Endothelial cell (in vitro differentiated cells): ENCODE data around the gene AKAP17A. TPM values are rescaled to one million over a fixed set of nuclear protein-coding genes. Genes with fewer than 3 reads are reported as not detected.

Experiments used
- DNase-seq: peaks from one replicate; pipeline ENCODE4 v3.0.0; 2021; ENCODE audit warnings: low spot score
- H3K27ac Mint-ChIP-seq: one replicate; pipeline ENCODE4 v1.8.0; 2021; ENCODE audit warnings: mixed read lengths, inconsistent platforms; ENCODE audit not compliant: unreplicated experiment
- H3K27me3 Mint-ChIP-seq: one replicate; pipeline ENCODE4 v1.8.0; 2021; ENCODE audit warnings: mild to moderate bottlenecking, moderate library complexity, mixed read lengths, inconsistent platforms; ENCODE audit not compliant: unreplicated experiment
- H3K36me3 Mint-ChIP-seq: one replicate; pipeline ENCODE4 v1.8.0; 2021; ENCODE audit warnings: mild to moderate bottlenecking, low read depth, mixed read lengths, inconsistent platforms; ENCODE audit not compliant: unreplicated experiment
- H3K4me1 Mint-ChIP-seq: one replicate; pipeline ENCODE4 v1.8.0; 2021; ENCODE audit warnings: mild to moderate bottlenecking, mixed read lengths, inconsistent platforms; ENCODE audit not compliant: unreplicated experiment
- H3K4me3 Mint-ChIP-seq: one replicate; pipeline ENCODE4 v1.8.0; 2021; ENCODE audit warnings: mild to moderate bottlenecking, mixed read lengths, inconsistent platforms; ENCODE audit not compliant: unreplicated experiment
- H3K9me3 Mint-ChIP-seq: one replicate; pipeline ENCODE4 v1.8.0; 2021; ENCODE audit warnings: mixed read lengths, inconsistent platforms; ENCODE audit not compliant: unreplicated experiment
- CTCF ChIP-seq: fragments of 200-600 bp; sonication (generic); IDR thresholded peaks from one replicate; pipeline ENCODE4 v1.5.0; 2021; ENCODE audit warnings: antibody characterized with exemption; ENCODE audit not compliant: unreplicated experiment
- total RNA-seq: library from RNA; stranded (reverse); fragmentation: NEBNext Ultra II Directional; extraction: Animal tissue kit (Norgen Biotek cat#: 25700); gene quantifications from one replicate; pipeline ENCODE4 v1.2.1, GENCODE V29; 2021; ENCODE audit not compliant: unreplicated experiment

The AKAP17A gene
- total RNA-seq, 1 donor from 2014 or later: 25.9 TPM

GRCh38 chrX:1609311-1609710 lies 17.9 kb downstream of the AKAP17A start:
- H3K4me3 Mint-ChIP-seq: no peak overlapping the region
- no peak for DNase-seq
- H3K4me1 Mint-ChIP-seq: no peaks in the 10 kb centered on the region
- H3K9me3 Mint-ChIP-seq: peaks cover 4% of the 10 kb centered on the region
- no peak for TF ChIP-seq CTCF
- no peak overlapping the region for H3K27ac Mint-ChIP-seq
- peaks cover 5% of the 10 kb centered on the region for H3K36me3 Mint-ChIP-seq
- H3K27me3 Mint-ChIP-seq: peaks cover 16% of the 10 kb centered on the region

GRCh38 chrX:1609762-1610161 lies 18.4 kb downstream of the AKAP17A start:
- no peak for TF ChIP-seq CTCF
- Mint-ChIP-seq H3K27me3 (peaks cover 14% of the 10 kb centered on the region), H3K36me3 (peaks cover under 1% of the 10 kb centered on the region), H3K27ac (no peak overlapping the region), H3K4me1 (no peaks in the 10 kb centered on the region), H3K4me3 (no peak overlapping the region), H3K9me3 (no peaks in the 10 kb centered on the region)
- DNase-seq: no peak

GRCh38 chrX:1610166-1610565 lies 18.8 kb downstream of the AKAP17A start:
- Mint-ChIP-seq H3K27me3 (peaks cover 14% of the 10 kb centered on the region), H3K4me1 (no peaks in the 10 kb centered on the region), H3K9me3 (no peaks in the 10 kb centered on the region), H3K4me3 (no peak overlapping the region), H3K36me3 (no peaks in the 10 kb centered on the region), H3K27ac (peak overlapping the region; percentile 30)
- TF ChIP-seq CTCF: no peak
- no peak for DNase-seq

- Mint-ChIP-seq H3K36me3 (no peaks in the 10 kb centered on the region), H3K9me3 (no peaks in the 10 kb centered on the region), H3K27me3 (peaks cover 14% of the 10 kb centered on the region), H3K27ac (no peak overlapping the region), H3K4me3 (no peak overlapping the region), H3K4me1 (no peaks in the 10 kb centered on the region)
- DNase-seq: no peak
- no peak for TF ChIP-seq CTCF
Observed at GRCh38 chrX:1610736-1611135, 19.3 kb downstream of the AKAP17A start.

- no peaks in the 10 kb centered on the region for H3K9me3 Mint-ChIP-seq
- no peaks in the 10 kb centered on the region for H3K4me1 Mint-ChIP-seq
- H3K4me3 Mint-ChIP-seq: no peak overlapping the region
- peaks cover 14% of the 10 kb centered on the region for H3K27me3 Mint-ChIP-seq
- H3K36me3 Mint-ChIP-seq: no peaks in the 10 kb centered on the region
- TF ChIP-seq CTCF: no peak
- DNase-seq: no peak
- no peak overlapping the region for H3K27ac Mint-ChIP-seq
Observed at GRCh38 chrX:1612641-1613286, 21.4 kb downstream of the AKAP17A start.
